ENCODE results near the gene NRF1. TPM values are rescaled to one million over a fixed set of nuclear protein-coding genes. Genes with fewer than 3 reads are reported as not detected.

Gene NRF1
- total and polyA plus RNA-seq, 10 of the 15 experiments (the other 5 are each of a cell fraction or from before 2014, with no cell fraction given) = 3.5 to 23.1 (median 13.5) TPM

GRCh38 chr7:129774871-129775694 is 163.6 kb downstream of the NRF1 start:
- WGBS (ENCODE audit: insufficient coverage, insufficient replicate concordance, low lambda C conversion rate, missing lambda C conversion rate) = 72% methylated on average over 18 of the region's 18 CpGs
- BruUV-seq (replicated peaks) = no TSS peak
- in situ Hi-C loops (cut with MboI) = no loop called here
- TF ChIP-seq SMARCA5 (IDR thresholded peaks at IDR 0.05) = no peak
- no peak for TF ChIP-seq TCF3 (IDR thresholded peaks at IDR 0.05; ENCODE audit: borderline replicate concordance, insufficient read depth, low read depth, low read length)
- no peak for TF ChIP-seq POLR2AphosphoS5 (IDR thresholded peaks at IDR 0.05; ENCODE audit: low read length)
- no peak for TF ChIP-seq TCF12 (IDR thresholded peaks at IDR 0.05; ENCODE audit: low read depth, low read length)
- no peak for TF ChIP-seq NR2C1 (IDR thresholded peaks at IDR 0.05)
- no peak for TF ChIP-seq CBX3 (IDR thresholded peaks at IDR 0.05; ENCODE audit: borderline replicate concordance, low read depth)
- no peak for TF ChIP-seq MYB (IDR thresholded peaks at IDR 0.05; ENCODE audit: borderline replicate concordance, low read depth, low read length)
- no peak for TF ChIP-seq ZNF622 (IDR thresholded peaks at IDR 0.05)
- no peak for TF ChIP-seq TAF1 (IDR thresholded peaks at IDR 0.05; ENCODE audit: borderline replicate concordance, low read depth, low read length)
- no peak for TF ChIP-seq PAX5 (IDR thresholded peaks at IDR 0.05; ENCODE audit: borderline replicate concordance, low read depth, low read length)
- TF ChIP-seq, protein P1, sequence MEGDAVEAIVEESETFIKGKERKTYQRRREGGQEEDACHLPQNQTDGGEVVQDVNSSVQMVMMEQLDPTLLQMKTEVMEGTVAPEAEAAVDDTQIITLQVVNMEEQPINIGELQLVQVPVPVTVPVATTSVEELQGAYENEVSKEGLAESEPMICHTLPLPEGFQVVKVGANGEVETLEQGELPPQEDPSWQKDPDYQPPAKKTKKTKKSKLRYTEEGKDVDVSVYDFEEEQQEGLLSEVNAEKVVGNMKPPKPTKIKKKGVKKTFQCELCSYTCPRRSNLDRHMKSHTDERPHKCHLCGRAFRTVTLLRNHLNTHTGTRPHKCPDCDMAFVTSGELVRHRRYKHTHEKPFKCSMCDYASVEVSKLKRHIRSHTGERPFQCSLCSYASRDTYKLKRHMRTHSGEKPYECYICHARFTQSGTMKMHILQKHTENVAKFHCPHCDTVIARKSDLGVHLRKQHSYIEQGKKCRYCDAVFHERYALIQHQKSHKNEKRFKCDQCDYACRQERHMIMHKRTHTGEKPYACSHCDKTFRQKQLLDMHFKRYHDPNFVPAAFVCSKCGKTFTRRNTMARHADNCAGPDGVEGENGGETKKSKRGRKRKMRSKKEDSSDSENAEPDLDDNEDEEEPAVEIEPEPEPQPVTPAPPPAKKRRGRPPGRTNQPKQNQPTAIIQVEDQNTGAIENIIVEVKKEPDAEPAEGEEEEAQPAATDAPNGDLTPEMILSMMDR (IDR thresholded peaks at IDR 0.05 in 2 of 3, conservative IDR thresholded peaks at IDR 0.05 in 1 of 3; ENCODE audit: control insufficient read depth in 2 of 3, extremely low read depth in 1 of 3, insufficient read depth in 1 of 3, low read depth in 3 of 3, low read length in 3 of 3) = no peak
- no peak for TF ChIP-seq ZBTB40 (IDR thresholded peaks at IDR 0.05; ENCODE audit: borderline replicate concordance)
- TF ChIP-seq, protein P2, sequence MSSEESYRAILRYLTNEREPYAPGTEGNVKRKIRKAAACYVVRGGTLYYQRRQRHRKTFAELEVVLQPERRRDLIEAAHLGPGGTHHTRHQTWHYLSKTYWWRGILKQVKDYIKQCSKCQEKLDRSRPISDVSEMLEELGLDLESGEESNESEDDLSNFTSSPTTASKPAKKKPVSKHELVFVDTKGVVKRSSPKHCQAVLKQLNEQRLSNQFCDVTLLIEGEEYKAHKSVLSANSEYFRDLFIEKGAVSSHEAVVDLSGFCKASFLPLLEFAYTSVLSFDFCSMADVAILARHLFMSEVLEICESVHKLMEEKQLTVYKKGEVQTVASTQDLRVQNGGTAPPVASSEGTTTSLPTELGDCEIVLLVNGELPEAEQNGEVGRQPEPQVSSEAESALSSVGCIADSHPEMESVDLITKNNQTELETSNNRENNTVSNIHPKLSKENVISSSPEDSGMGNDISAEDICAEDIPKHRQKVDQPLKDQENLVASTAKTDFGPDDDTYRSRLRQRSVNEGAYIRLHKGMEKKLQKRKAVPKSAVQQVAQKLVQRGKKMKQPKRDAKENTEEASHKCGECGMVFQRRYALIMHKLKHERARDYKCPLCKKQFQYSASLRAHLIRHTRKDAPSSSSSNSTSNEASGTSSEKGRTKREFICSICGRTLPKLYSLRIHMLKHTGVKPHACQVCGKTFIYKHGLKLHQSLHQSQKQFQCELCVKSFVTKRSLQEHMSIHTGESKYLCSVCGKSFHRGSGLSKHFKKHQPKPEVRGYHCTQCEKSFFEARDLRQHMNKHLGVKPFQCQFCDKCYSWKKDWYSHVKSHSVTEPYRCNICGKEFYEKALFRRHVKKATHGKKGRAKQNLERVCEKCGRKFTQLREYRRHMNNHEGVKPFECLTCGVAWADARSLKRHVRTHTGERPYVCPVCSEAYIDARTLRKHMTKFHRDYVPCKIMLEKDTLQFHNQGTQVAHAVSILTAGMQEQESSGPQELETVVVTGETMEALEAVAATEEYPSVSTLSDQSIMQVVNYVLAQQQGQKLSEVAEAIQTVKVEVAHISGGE (CRISPR knock-in tag; IDR thresholded peaks at IDR 0.05) = no peak
- no peak for TF ChIP-seq RBBP5 (conservative IDR thresholded peaks at IDR 0.05)
- no peak for TF ChIP-seq NFYB (IDR thresholded peaks at IDR 0.05; ENCODE audit: insufficient read depth, low read depth, low read length)

More at GRCh38 chr7:129774871-129775694, 163.6 kb downstream of the NRF1 start:
- CTCF ChIA-PET = no interaction called here
- Histone ChIP-seq H3K4me2 (ENCODE audit: control insufficient read depth, insufficient read depth) (no peak overlapping the region), H3K4me1 (ENCODE audit: control insufficient read depth, insufficient read depth, low read length) (no peaks in the 10 kb centered on the region), H3K9me3 (replicated peaks; ENCODE audit: control insufficient read depth, insufficient read depth, low read length) (no peaks in the 10 kb centered on the region), H3K4me3 (no peak overlapping the region), H3K79me2 (ENCODE audit: control insufficient read depth, insufficient read depth, low read length) (no peaks in the 10 kb centered on the region), H3K36me3 (ENCODE audit: control insufficient read depth in 2 of 2, insufficient read depth in 2 of 2, low read length in 1 of 2) (no peaks in the 10 kb centered on the region), H3K9ac (ENCODE audit: control insufficient read depth, insufficient read depth, low read length) (no peak overlapping the region), H3K27me3 (replicated peaks in 1 of 2; ENCODE audit: control insufficient read depth in 2 of 2, insufficient read depth in 2 of 2, low read length in 1 of 2) (peaks cover 5 to 7% of the 10 kb centered on the region in 2 experiments), H3K27ac (ENCODE audit: control insufficient read depth, insufficient read depth) (no peak overlapping the region), H2AFZ (ENCODE audit: control insufficient read depth, low read depth, low read length) (no peak overlapping the region), H4K20me1 (ENCODE audit: control insufficient read depth, insufficient read depth) (no peaks in the 10 kb centered on the region)
- POLR2A ChIA-PET = no interaction called here
- FAIRE-seq = no peak
- intact Hi-C loops (cut with micrococcal nuclease; ENCODE audit: unreplicated experiment) = no loop called here
- RAD21 ChIA-PET (ENCODE audit: unreplicated experiment) = no interaction called here
- no peak for DNase-seq (ENCODE audit: low read depth, low spot score)
- SMC1A ChIA-PET (ENCODE audit: uncharacterized antibody, unreplicated experiment) = no interaction called here
- no peak for ATAC-seq
